ENCODE data around the gene MYH13. TPM values are rescaled to one million over a fixed set of nuclear protein-coding genes. Genes with fewer than 3 reads are reported as not detected.

The MYH13 gene
- total RNA-seq, 4 donors from 2014 or later, result not detected

DNA sequence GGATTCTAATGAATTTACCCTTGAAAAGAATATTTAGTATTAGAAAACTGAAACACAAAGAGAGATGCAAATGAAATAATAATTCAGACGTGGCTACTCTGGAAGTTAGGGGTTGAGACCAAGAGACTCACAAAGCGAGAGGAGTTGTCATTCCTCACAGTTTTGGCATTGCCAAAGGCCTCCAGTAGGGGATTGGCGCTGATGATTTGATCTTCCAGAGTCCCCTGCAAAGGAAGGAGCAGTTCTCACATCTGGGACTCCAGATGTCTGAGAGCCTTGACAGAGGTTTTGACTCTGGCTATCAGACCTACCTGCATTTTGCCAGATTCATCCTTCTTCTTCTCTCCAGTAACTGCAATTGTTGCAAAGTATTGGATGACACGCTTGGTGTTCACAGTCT, 42.4 kb upstream of the MYH13 start:
- DNase-seq (ENCODE audit: low spot score in 2 of 2), result no peak
- whole genome bisulfite sequencing, result 74% methylated on average over 4 of the region's 4 CpGs
- H3K27me3 ChIP-seq, result peaks cover 3% of the 10 kb centered on the region

DNA sequence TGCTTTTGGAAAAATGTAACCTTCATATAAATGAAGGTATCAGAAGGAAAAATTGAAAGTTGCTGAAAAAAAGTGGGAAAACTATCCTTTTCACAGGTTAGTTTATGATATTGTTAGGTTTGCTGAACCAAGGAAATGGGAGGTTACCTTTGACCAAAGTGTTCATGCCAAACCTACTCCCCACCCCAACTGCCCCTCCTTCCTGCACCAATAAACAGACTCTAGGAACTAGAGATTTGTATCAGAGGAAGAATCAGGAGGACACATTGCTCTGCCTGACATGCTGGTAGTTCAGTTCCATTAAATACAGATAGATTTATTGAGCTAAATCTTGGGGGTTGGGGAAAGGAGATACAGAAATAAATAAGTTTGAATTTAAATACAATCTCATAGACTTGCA, 30.8 kb upstream of the MYH13 start:
- H3K4me3 ChIP-seq, result no peak overlapping the region

More for the DNA sequence above, 42.4 kb upstream of the MYH13 start:
- TF ChIP-seq EP300 (IDR thresholded peaks at IDR 0.05), result no peak
- TF ChIP-seq, protein P1, sequence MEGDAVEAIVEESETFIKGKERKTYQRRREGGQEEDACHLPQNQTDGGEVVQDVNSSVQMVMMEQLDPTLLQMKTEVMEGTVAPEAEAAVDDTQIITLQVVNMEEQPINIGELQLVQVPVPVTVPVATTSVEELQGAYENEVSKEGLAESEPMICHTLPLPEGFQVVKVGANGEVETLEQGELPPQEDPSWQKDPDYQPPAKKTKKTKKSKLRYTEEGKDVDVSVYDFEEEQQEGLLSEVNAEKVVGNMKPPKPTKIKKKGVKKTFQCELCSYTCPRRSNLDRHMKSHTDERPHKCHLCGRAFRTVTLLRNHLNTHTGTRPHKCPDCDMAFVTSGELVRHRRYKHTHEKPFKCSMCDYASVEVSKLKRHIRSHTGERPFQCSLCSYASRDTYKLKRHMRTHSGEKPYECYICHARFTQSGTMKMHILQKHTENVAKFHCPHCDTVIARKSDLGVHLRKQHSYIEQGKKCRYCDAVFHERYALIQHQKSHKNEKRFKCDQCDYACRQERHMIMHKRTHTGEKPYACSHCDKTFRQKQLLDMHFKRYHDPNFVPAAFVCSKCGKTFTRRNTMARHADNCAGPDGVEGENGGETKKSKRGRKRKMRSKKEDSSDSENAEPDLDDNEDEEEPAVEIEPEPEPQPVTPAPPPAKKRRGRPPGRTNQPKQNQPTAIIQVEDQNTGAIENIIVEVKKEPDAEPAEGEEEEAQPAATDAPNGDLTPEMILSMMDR (IDR thresholded peaks at IDR 0.05), result no peak
- TF ChIP-seq POLR2AphosphoS5 (IDR thresholded peaks at IDR 0.05), result no peak
- TF ChIP-seq POLR2A (IDR thresholded peaks at IDR 0.05), result no peak
- no peak overlapping the region for H3K27ac ChIP-seq
- H3K4me3 ChIP-seq, result no peak overlapping the region
- no peaks in the 10 kb centered on the region for H3K9me3 ChIP-seq
- H3K36me3 ChIP-seq, result no peaks in the 10 kb centered on the region
- H3K4me1 ChIP-seq, result no peaks in the 10 kb centered on the region

DNA sequence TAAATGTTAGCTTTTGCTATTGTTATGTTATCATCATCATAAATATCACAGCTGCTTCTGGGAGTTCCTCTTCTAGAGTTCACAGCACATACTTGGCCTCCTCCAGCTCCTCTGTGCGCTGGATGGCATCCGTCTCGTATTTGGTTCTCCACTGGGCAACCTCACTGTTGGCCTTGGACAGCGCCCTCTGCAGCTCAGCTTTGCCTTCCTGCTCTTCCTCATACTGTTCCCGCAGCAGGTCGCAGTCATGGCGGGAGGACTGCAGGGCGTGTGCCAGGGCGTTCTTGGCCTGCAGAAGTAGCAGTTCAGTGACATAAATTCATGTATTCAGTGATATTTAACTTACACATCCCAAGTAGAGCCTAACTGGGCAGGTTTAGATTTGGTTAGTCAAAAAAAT, 25.5 kb upstream of the MYH13 start:
- TF ChIP-seq, protein P1 (IDR thresholded peaks at IDR 0.05), result no peak
- TF ChIP-seq POLR2A (IDR thresholded peaks at IDR 0.05) (no peak), EP300 (IDR thresholded peaks at IDR 0.05) (no peak), POLR2AphosphoS5 (IDR thresholded peaks at IDR 0.05) (no peak)
- Histone ChIP-seq H3K9me3 (no peaks in the 10 kb centered on the region), H3K4me1 (no peaks in the 10 kb centered on the region), H3K27ac (no peak overlapping the region), H3K4me3 (no peak overlapping the region), H3K36me3 (no peaks in the 10 kb centered on the region), H3K27me3 (no peaks in the 10 kb centered on the region)
- DNase-seq (ENCODE audit: low spot score in 2 of 2), result no peak
- WGBS, result 73% methylated on average over 9 of the region's 9 CpGs

More for the DNA sequence above, 30.8 kb upstream of the MYH13 start:
- no peaks in the 10 kb centered on the region for H3K36me3 ChIP-seq
- H3K27ac ChIP-seq, result no peak overlapping the region
- no peaks in the 10 kb centered on the region for H3K4me1 ChIP-seq
- no peaks in the 10 kb centered on the region for H3K27me3 ChIP-seq
- DNase-seq (ENCODE audit: low spot score in 2 of 2), result no peak
- H3K9me3 ChIP-seq, result no peaks in the 10 kb centered on the region
- TF ChIP-seq, protein P1 (IDR thresholded peaks at IDR 0.05), result no peak
- TF ChIP-seq POLR2A (IDR thresholded peaks at IDR 0.05), result no peak

DNA sequence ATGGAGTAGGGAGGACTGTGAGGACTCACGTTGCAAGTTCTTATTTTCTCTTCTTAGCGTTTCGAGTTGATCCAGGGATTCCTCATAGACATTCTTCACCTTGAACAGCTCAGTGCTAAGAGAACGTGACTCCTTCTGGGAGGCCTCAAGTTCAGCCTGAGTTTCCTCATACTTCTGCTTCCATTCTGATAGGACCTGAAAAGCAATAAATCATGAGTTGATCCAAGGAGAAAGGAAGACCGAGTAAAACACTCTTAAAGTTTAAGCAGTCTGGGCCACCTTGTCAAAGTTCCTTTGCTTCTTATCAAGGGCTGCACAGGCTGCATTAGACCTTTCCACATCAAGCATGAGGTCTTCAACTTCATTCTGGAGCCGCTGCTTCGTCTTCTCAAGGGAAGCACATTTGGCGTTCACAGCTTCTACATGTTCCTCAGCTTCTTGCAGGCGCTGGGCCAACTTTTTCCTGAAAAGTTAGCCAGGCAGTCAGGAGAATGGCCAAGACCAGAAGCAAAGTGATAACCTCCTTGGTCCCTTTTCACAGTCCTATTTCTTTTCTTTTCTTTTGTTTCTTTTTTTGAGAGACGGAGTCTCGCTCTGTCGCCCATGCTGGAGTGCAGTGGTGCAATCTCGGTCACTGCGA, 23.8 kb upstream of the MYH13 start:
- DNase-seq (ENCODE audit: low spot score in 2 of 2), result no peak
- H3K36me3 ChIP-seq, result no peaks in the 10 kb centered on the region
- WGBS, result 71% methylated on average over 14 of the region's 14 CpGs
- H3K27ac ChIP-seq, result no peak overlapping the region
- TF ChIP-seq POLR2AphosphoS5 (IDR thresholded peaks at IDR 0.05) (no peak), POLR2A (IDR thresholded peaks at IDR 0.05) (no peak), EP300 (IDR thresholded peaks at IDR 0.05) (no peak)
- TF ChIP-seq, protein P1 (IDR thresholded peaks at IDR 0.05), result no peak
- H3K9me3 ChIP-seq, result no peaks in the 10 kb centered on the region
- no peaks in the 10 kb centered on the region for H3K4me1 ChIP-seq
- no peak overlapping the region for H3K4me3 ChIP-seq
- H3K27me3 ChIP-seq, result no peaks in the 10 kb centered on the region

DNA sequence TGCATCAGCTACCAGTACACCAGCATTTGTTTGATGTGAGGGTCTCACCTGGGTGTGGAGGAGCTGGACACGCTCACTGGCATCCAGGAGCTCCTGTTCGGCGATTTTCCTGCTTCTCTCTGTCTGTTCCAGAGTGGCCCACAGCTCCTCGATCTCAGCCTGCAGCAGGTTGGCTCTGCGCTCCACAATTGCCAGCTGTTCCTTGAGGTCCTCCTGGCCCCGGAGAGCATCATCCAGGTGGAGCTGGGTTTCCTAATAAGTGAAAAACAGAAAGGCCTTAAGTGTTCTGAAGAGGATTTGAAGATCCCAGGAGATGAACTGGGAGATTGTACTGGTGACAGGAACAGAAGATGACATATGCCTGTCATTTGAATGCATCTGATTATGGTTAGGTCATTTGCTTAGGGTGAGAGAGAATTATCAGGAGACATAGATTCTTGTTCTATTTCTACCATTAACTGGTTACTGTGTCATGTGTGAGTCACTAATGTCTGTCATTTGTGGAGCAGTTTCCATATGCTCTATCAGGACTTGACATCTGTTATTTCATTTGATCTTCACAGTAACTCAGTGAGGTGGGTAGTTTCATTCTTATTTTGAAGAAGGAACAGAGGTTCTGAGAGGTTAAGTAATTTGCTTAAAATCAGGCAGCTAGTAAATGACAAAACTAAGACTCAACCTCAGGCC, 21.5 kb upstream of the MYH13 start:
- Histone ChIP-seq H3K9me3 (no peaks in the 10 kb centered on the region), H3K27me3 (no peaks in the 10 kb centered on the region), H3K36me3 (no peaks in the 10 kb centered on the region), H3K27ac (no peak overlapping the region), H3K4me1 (no peaks in the 10 kb centered on the region), H3K4me3 (no peak overlapping the region)
- TF ChIP-seq POLR2A (IDR thresholded peaks at IDR 0.05), result no peak
- no peak for TF ChIP-seq POLR2AphosphoS5 (IDR thresholded peaks at IDR 0.05)
- no peak for TF ChIP-seq EP300 (IDR thresholded peaks at IDR 0.05)
- TF ChIP-seq, protein P1 (IDR thresholded peaks at IDR 0.05), result no peak
- no peak for DNase-seq (ENCODE audit: low spot score in 2 of 2)
- WGBS, result 91% methylated on average over 6 of the region's 6 CpGs

All from suprapubic skin (tissue), 4 donors.